Measurements from ENCODE around the gene UPK3BL2. TPM values are rescaled to one million over a fixed set of nuclear protein-coding genes. Genes with fewer than 3 reads are reported as not detected.
"Not testable (repeated sequence)": the region's sequence is repeated elsewhere in the genome, so short reads cannot be mapped to it uniquely, and the experiment has no call there.

The UPK3BL2 gene
- polyA plus RNA-seq, 1 donor from 2014 or later, result 3.9 TPM

DNA sequence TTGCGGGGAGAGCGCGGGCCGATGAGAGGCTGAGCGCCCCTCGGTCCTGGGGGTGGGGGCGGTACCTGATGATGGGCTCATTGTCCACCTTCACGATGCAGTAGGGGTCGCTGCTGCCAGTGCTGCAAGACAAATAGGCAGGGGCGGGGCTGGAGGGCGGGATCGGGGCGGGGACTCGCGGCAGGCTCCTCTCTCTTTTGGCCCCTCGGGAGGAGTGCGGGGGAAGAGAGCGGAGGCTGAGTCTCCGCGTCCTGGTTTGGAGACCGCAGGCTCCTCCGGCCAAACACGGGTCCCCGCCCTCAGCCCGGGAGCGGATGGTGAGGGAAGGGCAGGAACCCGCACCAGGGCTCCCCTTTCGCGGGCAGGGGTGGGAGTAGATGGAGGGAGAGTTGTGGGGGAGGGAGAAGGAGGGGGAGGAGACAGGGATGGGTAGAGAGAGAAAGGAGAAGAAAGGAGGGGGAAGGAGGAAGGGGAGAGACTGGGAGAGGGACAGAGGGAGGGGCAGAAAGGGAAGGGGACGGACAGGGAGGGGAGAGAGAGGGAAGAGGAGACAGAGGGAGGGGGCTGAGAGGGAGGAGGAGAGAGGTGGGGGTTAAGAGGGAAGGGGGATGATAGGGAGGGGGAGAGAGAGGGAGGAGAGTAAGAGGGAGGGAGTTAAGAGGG, 31.5 kb downstream of the UPK3BL2 start:
- H3K4me1 Mint-ChIP-seq, H3K27me3 Mint-ChIP-seq, H3K36me3 Mint-ChIP-seq, H3K9me3 Mint-ChIP-seq, H3K4me3 Mint-ChIP-seq, H3K27ac Mint-ChIP-seq: not testable (repeated sequence)

DNA sequence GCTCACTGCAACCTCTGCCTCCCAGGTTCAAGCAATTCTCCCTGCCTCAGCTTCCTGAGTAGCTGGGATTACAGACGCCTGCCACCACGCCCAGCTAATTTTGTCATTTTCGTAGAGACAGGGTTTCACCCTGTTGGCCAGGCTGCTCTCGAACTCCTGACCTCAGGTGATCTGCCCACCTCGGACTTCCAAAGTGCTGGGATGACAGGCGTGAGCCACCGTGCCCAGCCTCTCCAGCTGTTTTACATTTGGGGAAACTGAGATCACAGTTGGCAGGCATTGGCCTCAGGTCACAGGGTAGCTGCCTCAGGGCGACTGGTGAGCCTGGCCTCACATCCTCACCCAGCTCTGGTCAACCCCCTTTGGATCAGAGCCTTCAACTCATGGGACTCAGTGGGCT, 32.9 kb downstream of the UPK3BL2 start:
- not testable (repeated sequence) for H3K36me3 Mint-ChIP-seq, H3K27me3 Mint-ChIP-seq, H3K4me1 Mint-ChIP-seq, H3K27ac Mint-ChIP-seq, H3K4me3 Mint-ChIP-seq, H3K9me3 Mint-ChIP-seq

DNA sequence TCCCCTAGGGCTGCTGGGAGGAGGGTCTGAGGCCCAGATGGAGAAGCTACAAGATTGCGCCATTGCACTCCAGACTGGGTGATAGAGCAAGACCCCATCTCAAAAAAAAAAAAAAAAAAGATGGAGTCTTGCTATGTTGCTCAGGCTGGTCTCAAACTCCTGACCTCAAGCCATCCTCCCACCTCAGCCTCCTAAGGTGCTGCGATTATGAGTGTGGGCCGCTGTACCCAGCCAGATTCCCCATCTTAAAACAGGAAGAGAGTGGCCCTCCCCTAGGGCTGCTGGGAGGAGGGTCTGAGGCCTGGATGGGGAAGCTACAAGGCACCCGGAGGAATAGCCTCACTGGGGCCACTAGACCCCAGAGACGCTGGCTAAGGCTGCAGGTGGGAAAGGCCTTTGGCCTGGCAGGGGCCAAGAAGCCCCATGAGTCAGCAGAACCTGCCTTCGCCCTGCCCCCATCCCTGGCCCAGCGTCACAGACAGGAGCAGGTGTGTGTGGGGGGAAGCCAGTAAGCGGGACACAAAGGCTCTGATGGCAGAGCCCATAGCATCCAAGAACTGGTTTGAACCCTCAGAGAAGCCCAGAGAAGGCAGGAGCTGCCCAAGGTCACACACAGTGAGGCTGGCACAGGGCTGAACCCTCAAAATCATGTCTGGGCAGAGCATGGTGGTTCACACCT, 35.9 kb downstream of the UPK3BL2 start:
- not testable (repeated sequence) for H3K4me1 Mint-ChIP-seq, H3K4me3 Mint-ChIP-seq, H3K27me3 Mint-ChIP-seq, H3K36me3 Mint-ChIP-seq, H3K9me3 Mint-ChIP-seq, H3K27ac Mint-ChIP-seq

DNA sequence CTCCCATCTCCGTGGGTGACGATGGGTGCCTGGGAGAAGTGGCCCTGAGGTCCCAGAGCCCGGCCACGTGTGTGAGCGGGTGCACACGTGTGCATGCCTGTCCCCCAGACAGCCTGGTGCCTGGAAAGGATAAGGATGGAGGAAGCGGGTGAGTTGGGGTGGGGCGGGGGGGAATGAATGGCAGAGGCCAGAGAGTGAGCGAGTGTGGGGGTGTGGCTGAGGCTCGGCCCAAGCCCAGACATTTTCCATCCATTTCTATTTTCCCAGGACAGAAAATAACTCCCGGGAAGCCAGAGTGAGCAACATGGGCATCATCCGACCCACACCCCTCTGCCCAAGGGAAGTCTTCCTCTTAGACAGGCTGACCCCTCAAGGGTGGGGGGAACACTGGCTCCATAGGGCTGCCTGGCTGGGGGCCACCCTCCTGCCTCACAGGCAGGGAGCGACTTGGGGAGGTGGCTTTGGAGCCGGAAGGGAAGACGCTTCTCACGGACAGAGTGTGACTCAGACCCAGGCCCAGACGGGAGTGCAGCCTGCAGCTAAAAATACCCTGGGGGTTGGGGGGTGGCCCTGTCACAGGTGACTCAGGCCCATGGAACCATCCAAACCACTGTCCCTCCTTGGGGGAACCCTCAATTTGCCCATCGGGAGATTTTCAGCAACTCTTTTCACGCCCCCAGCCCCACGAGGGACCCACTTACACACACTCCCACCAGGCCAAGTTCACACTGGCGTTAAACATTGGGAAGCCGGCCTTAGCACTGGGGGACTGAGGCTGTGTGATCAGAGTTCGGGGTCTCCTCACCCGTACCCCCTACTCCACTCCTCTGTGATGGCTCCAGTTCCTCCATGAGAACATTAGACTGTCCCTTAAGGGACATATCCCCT, 38.0 kb downstream of the UPK3BL2 start:
- H3K27me3 Mint-ChIP-seq, H3K27ac Mint-ChIP-seq, H3K9me3 Mint-ChIP-seq, H3K4me3 Mint-ChIP-seq, H3K4me1 Mint-ChIP-seq, H3K36me3 Mint-ChIP-seq: not testable (repeated sequence)

DNA sequence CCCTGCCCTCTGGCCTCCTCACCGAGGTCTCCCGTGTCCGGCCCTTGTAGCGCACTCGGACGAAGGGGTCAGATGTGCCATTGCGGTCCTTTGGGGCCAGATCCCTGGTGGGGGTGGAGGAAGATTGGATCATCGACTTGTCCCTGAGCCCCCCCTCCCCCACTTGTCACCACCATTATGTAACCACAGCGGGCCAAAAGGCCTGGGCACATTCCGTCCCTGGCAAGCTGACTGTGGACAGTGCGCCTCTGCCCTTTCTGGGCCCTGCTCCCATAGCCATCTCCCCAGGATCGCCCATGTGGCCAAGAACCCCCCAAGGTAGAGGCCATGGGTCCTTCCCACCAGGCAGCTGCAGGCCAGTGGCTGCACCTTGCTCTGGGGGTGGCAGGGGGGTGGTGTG, 40.4 kb downstream of the UPK3BL2 start:
- not testable (repeated sequence) for H3K27me3 Mint-ChIP-seq, H3K9me3 Mint-ChIP-seq, H3K4me3 Mint-ChIP-seq, H3K27ac Mint-ChIP-seq, H3K4me1 Mint-ChIP-seq, H3K36me3 Mint-ChIP-seq

DNA sequence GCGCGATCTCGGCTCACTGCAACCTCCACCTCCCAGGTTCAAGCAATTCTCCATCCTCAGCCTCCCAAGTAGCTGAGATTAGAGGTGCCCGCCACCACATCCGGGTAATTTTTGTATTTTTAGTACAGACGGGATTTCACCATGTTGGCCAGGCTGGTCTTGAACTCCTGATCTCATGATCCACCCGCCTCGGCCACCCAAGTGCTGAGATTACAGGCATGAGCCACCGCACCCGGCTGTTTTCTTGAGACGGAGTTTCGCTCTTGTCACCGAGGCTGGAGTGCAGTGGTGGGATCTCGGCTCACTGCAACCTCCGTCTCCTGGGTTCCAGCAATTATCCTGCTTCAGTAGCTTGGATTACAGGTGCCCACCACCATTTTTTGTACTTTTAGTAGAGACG, 45.2 kb downstream of the UPK3BL2 start:
- not testable (repeated sequence) for H3K36me3 Mint-ChIP-seq, H3K4me3 Mint-ChIP-seq, H3K9me3 Mint-ChIP-seq, H3K27ac Mint-ChIP-seq, H3K27me3 Mint-ChIP-seq, H3K4me1 Mint-ChIP-seq

DNA sequence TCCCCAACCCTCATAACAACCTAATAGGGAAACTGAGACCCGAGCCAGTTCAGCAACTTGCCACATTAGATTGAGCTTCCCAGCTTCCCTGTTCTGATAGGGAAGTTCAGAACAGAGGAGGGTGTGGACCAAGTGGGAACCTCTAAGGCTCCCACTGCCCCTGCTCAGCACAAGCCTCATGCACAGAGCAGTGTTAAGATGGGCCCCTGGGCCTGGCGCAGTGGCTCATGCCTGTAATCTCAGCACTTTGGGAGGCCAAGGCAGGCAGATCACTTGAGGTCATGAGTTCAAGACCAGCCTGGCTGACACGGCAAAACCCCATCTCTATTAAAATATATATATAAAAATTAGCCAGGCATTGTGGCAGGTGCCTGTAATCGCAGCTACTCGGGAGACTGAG, 46.2 kb downstream of the UPK3BL2 start:
- H3K36me3 Mint-ChIP-seq, result not testable (repeated sequence)

DNA sequence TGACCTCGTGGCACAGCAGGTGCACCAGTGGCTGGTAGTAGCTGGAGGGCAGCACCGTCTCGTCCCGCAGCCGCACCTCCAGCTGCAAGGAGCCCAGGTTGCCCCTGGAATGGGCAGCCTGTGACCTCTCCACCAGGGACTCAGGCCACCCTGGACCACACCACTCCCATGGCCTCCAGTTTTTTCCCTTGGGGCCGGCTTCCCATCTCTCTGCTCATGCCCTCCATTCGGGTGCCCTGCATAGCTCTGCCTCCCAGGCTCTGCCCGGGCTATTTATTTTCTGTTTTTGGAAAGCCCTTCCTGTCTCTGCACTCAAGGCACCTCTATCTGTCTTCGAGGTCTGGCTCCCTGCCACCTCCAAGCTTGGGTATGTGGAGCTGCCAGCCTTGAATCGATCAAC, 46.6 kb downstream of the UPK3BL2 start:
- not testable (repeated sequence) for H3K27ac Mint-ChIP-seq, H3K36me3 Mint-ChIP-seq, H3K9me3 Mint-ChIP-seq, H3K27me3 Mint-ChIP-seq, H3K4me3 Mint-ChIP-seq, H3K4me1 Mint-ChIP-seq

More for the DNA sequence above, 46.2 kb downstream of the UPK3BL2 start:
- not testable (repeated sequence) for H3K4me1 Mint-ChIP-seq, H3K4me3 Mint-ChIP-seq, H3K27me3 Mint-ChIP-seq, H3K9me3 Mint-ChIP-seq, H3K27ac Mint-ChIP-seq

DNA sequence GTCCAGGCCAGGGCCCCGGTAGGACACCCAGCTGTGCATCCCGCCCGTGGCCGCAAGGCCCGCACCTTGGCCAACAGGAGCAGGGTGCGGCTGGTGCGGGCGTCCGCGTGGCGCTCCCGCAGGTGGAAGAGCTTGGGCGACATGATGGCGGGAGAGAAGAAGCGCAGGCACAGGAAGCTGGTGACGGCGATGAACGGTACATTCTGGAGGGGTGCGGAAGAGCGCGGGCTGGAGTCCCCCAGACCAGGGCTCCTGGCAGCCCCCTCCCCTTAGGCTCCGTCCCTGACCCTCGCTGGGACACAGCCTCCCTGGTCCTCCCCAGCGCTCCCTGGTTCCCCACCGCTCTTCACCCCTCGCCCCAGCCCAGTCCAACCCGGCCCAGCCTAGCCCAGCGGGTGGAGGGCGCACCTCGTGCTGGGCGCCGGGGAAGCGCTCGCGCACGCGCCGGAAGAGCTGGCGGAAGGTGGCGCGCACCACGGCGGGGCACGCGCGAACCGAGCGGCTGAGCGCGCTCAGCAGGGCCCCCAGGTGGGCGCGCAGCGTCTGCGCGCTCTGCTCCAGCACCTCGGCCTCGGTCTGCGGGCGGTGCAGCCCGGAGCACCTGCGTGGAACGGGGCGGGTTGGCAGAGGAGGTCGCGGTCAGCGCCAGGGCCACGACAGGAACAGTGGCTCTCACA, 48.9 kb downstream of the UPK3BL2 start:
- H3K36me3 Mint-ChIP-seq, H3K4me1 Mint-ChIP-seq, H3K27me3 Mint-ChIP-seq, H3K9me3 Mint-ChIP-seq, H3K4me3 Mint-ChIP-seq, H3K27ac Mint-ChIP-seq: not testable (repeated sequence)

DNA sequence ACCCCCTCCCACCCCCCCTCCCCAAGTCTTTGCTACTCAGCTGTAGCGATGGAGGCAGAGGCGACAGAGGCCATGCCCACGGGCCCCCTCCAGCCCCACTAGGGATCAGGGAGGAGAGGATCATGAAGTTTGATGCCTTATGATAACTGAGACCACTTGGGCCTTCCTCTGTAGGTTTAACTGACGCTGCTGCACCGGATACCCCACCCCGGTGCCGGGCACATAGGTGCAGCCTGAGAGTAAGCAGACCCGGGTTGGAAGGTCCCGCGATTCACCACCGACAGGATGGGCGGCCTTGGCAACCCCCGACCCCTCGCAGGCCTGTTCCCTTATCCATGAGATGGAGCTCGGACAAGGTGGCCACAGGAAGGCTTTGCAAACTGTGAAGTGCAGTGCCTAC, 49.5 kb downstream of the UPK3BL2 start:
- H3K4me3 Mint-ChIP-seq, H3K36me3 Mint-ChIP-seq, H3K4me1 Mint-ChIP-seq: not testable (repeated sequence)

DNA sequence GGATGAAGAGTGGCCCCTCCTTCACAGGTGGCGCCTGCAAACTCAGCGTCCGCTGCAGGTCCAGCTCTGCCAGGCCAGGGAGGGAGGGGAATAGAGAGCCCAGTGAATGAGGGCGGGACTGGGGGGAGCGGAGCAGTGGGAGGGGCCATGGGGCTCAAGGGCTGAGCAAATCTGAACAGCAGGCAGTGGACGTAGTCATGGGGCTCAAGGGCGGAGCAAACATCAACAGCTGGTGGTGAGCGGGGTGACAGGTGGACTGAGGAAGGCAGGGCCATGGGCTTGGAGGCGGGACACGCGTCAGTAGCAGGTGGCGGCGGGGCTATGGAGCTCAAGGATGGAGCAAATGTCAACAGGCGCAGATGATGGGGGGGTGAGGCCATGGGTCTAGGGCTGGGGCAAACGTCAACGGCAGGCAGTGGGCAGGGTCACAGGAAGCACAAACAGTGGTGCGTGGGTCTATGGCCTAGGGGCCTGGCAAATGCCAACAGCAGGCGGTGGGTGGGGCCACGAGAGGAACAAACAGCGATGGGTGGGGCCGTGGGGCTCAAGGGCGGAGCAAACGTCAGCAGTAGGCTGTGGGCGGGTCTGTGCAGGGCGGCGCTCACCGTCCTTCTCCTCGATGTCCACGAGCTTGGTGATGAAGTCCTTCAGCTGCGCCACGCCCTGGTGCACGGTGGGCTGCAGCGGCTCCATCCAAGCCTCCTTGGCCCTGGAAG, 50.1 kb downstream of the UPK3BL2 start:
- not testable (repeated sequence) for H3K27me3 Mint-ChIP-seq, H3K9me3 Mint-ChIP-seq, H3K4me3 Mint-ChIP-seq, H3K36me3 Mint-ChIP-seq, H3K27ac Mint-ChIP-seq, H3K4me1 Mint-ChIP-seq

More for the DNA sequence above, 49.5 kb downstream of the UPK3BL2 start:
- H3K9me3 Mint-ChIP-seq, H3K27me3 Mint-ChIP-seq, H3K27ac Mint-ChIP-seq: not testable (repeated sequence)

DNA sequence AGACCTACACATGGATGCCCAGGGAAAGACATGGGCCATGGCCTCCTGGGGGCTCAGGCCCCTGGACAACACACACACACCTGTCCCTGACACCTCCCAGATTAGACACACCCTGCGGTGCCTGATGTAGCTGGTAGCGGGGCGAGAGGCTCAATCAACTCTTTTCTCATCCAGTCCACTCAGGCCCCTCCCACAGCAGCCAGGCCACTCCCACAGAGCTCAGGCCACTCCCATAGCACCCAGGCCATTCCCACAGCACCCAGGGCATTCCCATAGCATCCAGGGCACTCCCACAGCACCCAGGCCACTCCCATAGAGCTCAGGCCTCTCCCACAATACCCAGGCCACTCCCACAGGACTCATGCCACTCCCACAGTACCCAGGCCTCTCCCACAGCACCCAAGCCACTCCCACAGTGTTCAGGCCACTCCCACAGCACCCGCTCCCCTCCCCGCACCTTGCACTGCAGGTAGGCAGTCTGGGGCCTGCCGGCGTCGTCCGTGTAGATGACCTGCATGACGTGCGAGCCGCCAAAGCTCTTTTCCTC, 52.9 kb downstream of the UPK3BL2 start:
- not testable (repeated sequence) for H3K9me3 Mint-ChIP-seq, H3K4me3 Mint-ChIP-seq, H3K27me3 Mint-ChIP-seq, H3K36me3 Mint-ChIP-seq, H3K27ac Mint-ChIP-seq, H3K4me1 Mint-ChIP-seq

Measured in IgD-negative memory B cell (primary cell).